ENCODE data around the gene CTSW.

The CTSW gene

DNA sequence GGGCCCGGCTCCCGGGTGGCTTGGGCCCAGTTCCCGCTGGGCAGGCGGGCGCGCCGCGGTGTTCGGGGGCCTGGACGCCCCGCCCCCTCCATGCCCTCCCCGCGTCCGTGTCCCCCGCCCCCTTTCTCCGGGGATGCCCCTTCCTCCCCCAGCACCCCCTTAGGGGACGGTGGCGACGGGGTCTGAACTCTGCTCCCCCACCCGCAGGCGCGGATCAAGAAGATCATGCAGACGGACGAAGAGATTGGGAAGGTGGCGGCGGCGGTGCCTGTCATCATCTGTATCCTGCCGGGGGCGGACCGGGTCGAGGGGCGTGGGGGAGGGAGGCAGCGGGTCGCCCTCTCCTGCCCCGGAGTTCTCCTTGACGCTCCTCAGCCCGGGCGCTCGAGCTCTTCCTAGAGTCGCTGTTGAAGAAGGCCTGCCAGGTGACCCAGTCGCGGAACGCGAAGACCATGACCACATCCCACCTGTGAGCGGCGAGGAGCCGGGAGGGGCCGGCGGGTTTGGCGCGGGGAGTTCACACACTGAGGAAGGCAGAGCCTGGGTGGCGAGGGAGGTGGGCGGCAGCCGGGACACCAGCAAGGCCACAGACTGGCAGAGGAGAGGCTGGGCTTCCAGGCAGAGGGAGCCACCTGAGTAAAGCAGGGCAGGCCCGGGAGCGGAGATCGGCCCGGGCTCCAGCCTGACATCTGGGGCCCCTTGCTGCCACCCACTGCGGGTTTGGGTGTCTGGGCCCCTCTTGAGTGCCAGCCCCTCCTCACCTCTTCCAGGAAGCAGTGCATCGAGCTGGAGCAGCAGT, 40.1 kb downstream of the CTSW start:
- in situ Hi-C loops (cut with MboI; ENCODE audit: low sequenced_read_pairs): no loop called here

DNA sequence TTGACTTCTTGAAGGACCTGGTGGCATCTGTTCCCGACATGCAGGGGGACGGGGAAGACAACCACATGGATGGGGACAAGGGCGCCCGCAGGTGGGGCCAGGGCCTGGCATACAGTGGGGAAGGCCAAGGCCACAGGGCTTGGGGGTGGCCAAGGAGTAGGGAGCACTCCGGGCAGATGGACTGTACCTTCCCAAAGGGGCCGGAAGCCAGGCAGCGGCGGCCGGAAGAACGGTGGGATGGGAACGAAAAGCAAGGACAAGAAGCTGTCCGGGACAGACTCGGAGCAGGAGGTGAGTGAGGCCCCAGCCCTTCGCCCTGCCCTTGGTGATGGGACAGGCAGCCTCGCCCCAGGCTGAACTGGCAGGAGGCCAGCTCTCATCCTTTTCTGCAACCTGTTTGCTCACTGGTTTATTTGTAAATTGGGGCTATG, 40.8 kb downstream of the CTSW start:
- in situ Hi-C loops (cut with MboI; ENCODE audit: low sequenced_read_pairs): no loop called here

DNA sequence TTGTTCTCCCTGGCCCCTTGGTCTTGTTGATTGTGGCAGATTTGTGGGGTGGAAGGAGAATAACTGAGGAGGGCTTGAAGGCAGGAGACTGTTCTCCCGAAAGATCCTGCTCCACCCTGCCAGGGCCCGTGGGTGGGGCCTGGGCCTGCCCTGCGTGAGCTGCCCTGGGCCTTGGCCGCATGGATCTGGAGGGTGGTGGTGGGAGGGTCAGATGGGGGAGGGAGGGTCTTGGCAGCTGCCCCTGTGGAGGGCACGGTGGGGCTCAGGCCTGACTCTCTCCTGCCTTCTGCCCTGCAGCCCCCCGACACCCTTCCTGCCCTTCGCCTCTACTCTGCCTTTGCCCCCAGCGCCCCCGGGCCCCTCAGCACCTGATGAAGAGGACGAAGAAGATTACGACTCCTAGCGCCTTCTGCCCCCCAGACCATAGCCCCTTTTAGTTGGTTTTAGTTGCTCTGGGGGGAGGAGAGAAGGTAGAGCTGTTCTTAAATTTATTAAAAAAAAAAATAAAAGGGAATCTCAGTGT, 41.5 kb downstream of the CTSW start:
- in situ Hi-C loops (cut with MboI; ENCODE audit: low sequenced_read_pairs): no loop called here

DNA sequence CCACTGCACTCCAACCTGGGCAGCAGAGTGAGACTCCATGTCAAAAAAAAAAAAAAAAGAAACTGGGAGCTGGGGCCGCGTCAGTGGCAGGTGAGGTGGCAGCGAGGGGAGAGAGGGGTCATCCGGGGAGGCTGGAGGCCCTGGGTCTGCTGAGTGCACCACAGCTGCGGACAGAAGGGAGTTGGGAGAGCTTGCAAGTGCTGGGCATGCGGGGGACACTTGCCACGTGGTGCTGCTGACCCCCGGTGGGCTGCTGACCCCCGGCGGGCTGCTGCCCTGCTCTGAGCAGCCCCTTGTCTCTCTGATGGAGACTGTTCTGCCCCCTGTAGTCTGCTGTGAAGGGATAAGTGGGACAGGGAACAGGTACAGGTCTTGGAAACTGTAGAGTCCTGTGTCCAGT, 42.2 kb downstream of the CTSW start:
- in situ Hi-C loops (cut with MboI; ENCODE audit: low sequenced_read_pairs): no loop called here

DNA sequence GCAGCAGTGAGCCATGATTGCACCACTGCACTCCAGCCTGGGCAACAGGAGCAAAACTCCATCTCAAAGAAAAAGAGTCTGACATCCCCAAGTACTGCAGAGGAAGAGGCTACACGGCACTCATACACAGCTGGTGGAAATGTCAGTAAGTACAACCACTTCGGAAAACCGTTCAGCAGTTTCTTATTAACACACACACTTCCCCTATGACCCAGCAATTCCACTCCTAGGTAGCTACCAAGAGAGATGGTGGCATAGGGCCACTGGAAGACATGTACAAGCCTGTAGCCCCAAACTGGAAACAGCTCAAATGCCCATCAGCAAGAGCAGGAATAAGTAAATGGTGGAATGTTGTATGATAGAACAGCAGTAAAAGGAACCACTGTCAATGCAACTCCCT, 42.9 kb downstream of the CTSW start:
- in situ Hi-C loops (cut with MboI; ENCODE audit: low sequenced_read_pairs): no loop called here

DNA sequence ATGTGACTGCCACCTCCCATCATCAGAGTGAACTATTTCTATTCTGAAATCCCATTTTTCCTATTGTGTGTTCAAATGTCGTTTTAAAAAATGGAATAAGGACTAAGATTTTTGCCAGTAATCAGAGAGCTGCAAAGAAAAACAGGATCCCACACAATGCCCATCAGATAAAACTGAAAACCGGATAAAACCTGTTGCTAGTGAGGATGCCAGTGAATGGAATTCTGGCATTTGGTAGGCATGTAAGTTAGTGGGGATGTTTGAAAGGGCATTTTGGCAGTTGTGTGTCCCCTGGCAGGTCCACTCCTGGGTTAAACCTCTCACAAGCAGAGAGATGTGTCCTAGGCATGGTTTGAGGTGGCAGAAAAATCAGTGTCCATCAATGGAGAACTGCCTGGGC, 45.8 kb downstream of the CTSW start:
- in situ Hi-C loops (cut with MboI; ENCODE audit: low sequenced_read_pairs): no loop called here

DNA sequence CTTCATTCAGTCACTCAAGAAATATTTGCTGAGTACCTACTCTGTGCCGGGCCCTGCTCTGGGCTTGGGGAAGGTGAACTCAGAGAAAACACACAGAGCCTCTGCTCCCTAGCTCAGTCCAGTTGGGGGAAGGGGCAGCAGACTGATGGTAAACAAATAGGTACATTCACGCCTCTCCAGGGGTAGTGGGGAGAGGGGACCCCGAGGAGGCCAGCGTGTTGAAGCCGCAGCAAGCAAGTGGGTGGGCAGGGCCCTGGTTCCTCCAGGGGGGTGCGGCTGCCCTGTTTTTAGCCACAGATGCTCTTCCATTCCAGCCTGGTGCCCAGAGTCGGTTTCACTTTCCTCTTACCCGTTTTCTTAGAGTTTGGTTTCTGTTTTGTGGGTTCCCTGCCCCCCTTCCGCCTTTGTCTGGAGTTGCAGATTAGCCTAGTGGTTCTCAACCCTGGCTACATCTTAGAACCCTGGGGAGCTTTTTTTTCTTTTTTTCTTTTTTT, 48.3 kb downstream of the CTSW start:
- in situ Hi-C loops (cut with MboI; ENCODE audit: low sequenced_read_pairs): no loop called here

DNA sequence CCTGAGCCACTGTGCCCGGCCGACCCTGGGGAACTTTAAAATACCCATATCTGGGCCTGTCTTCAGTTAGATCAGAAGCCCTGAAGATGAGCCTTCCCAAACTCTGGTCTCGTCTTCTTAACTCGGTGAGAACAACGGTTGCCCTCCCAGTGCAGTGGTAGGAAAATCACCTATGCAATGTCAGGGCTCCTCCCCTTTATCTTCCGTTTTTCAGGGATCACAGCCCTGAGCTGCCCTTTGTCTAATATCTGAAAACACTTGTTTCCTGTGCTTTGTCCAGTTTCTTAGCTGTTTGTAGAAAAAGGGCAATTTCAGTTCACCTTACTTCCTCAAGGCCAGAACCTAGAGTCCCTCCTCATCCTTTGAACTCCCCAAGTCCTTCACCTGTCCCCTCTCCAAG, 49.0 kb downstream of the CTSW start:
- in situ Hi-C loops (cut with MboI; ENCODE audit: low sequenced_read_pairs): no loop called here

DNA sequence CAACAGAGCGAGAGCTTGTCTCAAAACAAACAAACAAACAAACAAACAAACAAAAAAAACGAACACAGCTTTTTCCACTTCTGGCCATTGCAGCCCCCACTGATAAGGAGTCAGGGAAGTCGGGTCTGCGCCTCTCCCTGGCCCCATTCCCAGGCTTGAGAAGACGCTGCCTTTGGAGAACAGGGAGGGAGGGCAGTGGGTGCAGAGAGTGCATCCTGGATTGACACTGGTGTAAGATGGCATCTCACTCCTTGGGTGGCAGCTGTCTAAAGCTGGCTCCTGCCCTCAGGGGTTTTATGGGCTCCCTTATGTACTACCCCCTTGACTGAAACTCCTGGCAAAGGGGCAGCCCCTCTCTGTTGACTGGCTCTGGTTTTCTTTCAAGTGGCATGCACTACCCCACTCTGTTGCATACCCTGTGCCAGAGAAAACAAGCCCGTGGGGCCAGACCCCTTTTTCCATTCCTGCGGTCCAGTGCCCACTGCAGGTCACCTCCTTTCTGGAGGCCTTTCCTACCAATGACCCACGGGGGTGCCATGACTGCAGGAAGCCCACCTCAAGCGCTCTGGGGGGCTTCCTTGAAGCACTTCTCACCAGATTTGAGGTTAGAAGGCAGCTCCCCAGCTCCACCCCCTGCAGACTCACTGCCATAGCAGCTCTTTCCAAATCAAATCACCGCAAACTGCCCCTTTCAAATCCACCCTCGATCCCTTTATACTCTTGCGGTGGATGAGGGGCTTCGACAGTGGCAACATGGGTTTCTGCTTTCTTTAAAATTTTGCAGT, 52.3 kb downstream of the CTSW start:
- in situ Hi-C loops (cut with MboI; ENCODE audit: low sequenced_read_pairs): no loop called here

DNA sequence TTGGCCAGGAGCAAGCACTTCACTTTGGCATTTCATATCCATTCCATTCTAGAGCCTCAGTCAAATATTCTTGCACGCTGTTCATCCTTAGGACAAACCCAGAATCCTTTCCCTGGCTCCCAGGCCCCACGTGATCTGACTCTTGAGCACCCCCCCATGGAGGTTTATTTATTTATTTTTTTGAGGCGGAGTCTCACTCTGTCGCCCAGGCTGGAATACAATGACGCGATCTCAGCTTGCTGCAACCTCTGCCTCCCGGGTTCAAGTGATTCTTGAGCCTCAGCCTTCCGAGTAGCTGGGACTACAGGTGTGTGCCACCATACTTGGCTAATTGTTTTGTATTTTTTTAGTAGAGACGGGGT, 52.9 kb downstream of the CTSW start:
- in situ Hi-C loops (cut with MboI; ENCODE audit: low sequenced_read_pairs): no loop called here

All from HL-60/S4 (cell line).